OCI-M1 (cell line): ENCODE data around the gene TESK1.
"Not testable (repeated sequence)": the region's sequence is repeated elsewhere in the genome, so short reads cannot be mapped to it uniquely, and the experiment has no call there.

Source experiments
- DNase-seq: peaks from one replicate; lab custom pipeline; 2025; lab: John Stamatoyannopoulos, UW

Gene TESK1

GRCh38 chr9:35615981-35616680 lies 11.1 kb downstream of the TESK1 start:
- DNase-seq: no peak

DNA sequence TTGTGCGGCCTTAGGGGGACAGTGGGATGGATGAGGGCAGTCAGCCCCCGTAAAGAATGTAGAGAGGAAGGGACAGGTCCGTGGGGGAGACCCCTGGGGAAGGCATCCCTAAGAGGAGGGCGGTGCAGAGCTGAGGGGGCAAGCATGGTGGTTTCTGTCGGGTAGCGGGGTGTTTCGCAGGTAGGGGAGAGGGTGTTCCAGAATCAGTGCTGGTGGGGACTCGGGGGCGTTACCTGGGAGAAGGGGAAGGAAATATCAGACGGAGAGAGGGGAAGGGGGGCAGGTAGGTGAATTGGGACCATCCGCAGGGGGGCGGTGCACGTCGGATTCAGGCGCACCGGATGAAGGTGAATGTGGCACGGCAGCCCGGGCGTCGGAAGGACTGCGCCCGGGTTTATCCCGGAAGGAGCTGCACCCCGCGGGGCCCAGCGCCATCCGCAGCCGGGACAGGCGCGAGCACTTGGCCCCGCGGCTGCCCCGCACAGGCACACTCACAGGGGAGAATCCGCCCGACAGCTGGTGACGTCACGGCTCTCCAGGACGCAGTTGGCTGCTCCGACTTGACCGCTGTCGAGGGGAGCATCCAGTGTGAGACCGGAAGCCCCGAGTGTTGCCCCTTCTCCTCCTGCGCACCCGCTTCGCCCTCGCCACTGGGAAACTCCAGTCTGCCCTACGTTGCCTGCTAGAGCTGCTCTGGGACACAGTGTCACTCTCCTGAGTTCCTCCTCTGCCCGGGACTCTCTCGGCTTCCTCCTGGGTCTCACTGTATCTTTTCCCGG lies 11.8 kb downstream of the TESK1 start:
- no peak for DNase-seq

- no peak for DNase-seq
Observed at GRCh38 chr9:35617548-35617947, 12.5 kb downstream of the TESK1 start.

DNA sequence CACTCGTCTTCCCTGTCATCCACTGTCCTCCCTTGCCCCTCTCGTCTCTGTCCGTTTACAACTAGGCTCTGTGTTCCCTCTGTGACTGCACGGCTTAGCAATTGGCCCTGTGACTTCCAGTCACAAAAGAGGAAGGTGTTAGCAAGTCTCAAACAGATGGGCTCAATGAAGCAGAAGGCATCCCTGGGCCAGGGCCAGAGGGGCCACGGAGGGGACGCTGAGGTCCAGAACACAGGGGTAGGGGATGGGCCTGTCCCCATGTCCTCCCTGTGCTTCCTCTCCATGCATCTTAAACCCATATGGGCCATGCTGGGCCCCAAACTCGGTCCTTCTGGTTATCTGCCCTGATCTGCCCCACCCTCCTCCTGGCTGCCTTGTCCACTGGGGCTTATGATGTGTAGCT lies 13.3 kb downstream of the TESK1 start, which contains the start of gene CD72:
CD72 (minus strand) TSS at position 89 of the 403 bp plus-strand sequence. CDS start 110 bp downstream, outside the sequence.
- DNase-seq: peak; percentile 26

GRCh38 chr9:35618854-35619799 lies 14.1 kb downstream of the TESK1 start:
- no peak for DNase-seq

DNA sequence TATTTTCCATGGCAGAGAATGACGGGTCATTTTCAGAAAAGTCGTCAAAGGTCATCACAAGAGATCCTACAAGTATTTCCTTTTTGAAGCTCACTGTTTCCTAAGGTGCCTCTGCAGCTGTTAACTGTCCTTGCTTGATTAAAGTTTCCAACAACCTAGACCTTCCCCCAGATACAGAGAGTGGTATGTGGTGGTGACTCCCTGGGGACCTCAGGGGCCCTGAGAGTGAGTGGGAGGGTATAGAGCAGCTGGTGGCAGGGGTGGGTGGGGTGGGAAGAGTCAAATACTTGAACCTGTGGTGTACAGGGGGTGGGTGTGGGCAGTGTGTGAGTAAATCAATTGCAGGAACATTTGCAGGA lies 14.7 kb downstream of the TESK1 start:
- no peak for DNase-seq

DNA sequence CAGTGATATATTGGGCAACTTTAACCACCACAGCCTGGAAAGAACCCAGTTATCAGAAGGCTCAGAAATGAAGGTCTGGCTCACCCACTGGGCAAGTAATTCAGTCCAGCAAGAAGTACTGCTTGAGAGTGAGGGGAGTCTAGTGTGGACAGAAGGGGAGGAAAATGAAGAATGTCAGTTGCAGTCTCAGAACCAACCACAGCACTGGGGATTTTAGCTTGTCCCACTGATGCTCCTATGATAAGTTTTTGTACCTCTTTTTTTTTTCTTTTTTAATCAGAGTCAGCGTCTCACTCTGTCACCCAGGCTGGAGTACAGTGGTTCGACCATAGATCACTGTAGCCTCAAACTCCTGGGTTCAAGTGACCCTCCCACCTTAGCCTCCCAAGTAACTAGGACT lies 22.5 kb downstream of the TESK1 start:
- DNase-seq: no peak

DNA sequence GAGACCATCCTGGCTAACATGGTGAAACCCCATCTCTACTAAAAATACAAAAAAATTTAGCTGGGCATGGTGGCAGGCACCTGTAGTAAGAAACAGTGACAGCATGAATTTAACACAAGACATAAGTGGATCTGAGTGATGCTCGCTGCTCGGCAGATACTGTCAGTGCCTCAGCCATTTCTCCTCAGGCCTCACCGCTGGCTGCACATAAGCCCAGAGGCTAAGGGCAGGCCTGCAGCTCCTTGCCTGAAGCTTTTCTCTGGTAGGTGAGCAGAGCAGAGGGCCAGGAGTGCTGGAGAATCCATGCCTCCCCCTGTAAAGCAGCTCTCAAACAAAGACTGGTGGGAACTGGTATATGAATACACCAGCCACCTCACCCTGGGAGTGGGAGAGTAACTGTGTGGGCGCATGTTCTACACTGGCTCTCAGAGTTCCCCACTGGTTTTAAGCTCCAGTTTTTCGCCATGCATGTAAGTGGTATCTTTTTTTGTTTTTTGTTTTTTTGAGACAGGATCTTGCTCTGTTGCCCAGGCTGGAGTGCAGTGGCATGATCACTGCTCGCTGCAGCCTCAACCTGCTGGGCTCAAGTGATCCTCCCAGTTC lies 23.4 kb downstream of the TESK1 start:
- DNase-seq: no peak

- no peak for DNase-seq
Observed at GRCh38 chr9:35629597-35629996, 24.5 kb downstream of the TESK1 start.

- no peak for DNase-seq
Observed at GRCh38 chr9:35635730-35636129, 30.7 kb downstream of the TESK1 start.

DNA sequence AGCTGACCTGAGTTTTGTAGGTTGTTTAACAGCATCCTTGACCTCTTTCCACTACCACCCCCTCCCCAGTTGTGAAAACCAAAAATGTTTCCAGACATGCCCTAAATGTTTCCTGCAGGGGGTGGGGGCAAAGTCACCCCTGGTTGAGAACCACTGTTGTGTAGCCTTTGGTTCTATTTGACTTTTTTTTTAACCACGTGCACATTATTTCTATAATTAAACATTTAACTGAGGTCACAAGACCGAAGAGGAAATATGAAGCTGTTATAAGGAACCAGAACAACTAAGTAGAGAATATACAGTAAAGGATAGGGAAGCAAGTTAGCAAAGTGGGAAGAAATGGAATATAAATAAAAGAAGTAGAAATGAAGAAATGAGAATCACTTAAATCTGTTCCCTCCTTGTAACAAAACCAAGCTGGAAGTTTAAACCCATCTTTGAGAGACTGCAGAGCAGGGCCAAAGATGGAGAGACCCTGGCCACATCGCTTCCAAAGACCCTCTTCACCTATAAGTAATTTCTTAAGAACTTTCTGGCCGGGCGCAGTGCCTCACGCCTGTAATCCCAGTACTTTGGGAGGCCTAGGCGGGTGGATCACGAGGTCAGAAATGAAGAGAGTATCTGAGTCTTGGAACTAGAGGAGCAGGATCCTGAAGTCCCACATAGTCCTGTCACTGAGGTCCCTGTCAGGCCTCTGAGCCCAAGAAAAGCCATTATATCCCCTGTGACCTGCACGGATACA lies 31.2 kb downstream of the TESK1 start:
- no peak for DNase-seq

DNA sequence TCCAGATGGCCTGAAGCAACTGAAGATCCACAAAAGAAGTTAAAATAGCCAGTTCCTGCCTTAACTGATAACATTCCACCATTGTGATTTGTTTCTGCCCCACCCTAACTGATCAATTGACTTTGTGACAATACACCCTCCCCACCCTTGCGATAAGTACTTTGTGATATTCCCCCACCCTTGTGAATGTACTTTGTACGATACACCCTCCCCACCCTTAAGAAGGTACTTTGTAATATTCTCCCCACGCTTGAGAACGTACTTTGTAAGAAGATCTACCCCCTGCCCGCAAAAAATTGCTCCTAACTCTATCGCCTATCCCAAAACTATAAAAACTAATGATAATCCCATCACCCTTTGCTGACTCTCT lies 31.8 kb downstream of the TESK1 start:
- not testable (repeated sequence) for DNase-seq

DNA sequence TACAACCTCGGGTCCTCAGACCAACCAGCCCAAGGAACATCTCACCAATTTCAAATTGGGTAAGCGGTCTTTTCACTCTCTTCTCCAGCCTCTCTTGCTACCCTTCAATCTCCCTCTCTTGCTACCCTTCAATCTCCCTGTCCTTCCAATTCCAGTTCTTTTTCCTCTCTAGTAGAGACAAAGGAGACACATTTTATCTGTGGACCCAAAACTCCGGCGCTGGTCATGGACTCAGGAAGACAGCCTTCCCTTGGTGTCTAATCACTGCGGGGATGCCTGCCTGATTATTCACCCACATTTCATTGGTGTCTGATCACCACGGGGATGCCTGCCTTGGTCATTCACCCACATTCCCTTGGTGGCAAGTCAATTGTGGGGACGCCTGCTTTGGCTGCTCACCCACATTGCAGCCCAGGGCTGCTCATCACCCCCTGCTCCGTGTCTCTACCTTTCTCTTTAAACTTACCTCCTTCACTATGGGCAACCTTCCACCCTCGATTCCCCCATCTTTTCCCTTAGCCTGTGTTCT lies 32.4 kb downstream of the TESK1 start:
- DNase-seq: not testable (repeated sequence)

DNA sequence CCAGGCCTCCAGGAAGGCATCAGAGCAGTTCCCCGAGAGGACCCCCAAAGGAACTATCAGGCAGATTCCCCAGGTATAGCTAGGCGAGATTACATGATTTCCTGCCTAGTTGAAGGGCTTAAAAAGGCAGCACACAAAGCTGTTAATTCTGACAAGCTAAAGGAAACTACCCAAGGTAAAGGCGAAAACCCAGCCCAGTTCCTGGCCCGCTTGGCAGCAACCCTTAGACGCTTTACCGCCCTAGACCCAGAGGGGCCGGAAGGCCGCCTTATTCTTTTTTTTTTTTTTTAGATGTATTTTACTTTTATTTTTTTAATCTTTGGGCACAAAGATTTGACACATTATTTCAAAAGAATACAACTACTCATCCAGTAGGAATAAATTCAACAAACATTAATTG lies 33.7 kb downstream of the TESK1 start:
- DNase-seq: not testable (repeated sequence)

- DNase-seq: peak; percentile 69
Observed at GRCh38 chr9:35639225-35639624, 34.2 kb downstream of the TESK1 start.

GRCh38 chr9:35639631-35640030 lies 34.6 kb downstream of the TESK1 start:
- DNase-seq: peak; percentile 69

DNA sequence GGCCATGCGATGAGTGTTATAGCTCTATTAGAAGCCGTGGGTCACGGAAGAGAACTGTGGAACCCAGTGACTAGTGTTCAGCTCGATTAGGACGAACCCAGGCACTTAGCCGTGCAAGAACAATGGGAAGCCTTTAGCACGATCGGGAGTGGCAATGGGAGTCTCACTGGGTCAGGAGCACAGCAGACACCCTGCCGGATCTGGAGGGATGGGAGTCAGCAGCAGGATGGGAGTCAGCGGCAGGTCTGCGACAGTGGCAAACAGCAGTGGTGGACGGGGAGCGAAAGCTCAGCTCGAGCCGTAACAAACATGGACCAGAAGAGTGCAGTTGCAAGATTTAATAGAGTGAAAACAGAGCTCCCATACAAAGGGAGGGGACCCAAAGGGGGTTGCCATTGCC lies 35.4 kb downstream of the TESK1 start:
- not testable (repeated sequence) for DNase-seq

DNA sequence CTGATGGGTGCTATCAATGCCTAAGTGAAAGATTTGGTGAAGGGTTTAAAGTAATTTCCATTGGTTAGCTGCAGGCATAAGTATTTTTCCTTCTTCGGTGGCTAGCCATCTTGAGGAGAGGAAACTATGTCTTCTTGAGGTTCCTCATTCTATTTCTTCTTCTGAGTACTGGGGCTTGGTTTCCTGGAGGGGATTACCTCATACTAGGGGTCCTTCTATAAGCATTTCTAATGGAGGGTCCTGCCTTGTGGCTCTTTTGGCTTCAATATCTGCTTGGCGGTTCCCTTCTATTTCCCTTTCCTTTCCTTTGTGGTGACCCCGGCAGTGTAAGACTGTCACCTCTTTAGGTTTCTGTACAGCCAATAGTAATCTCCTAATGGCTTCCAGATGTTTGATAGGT lies 36.4 kb downstream of the TESK1 start:
- not testable (repeated sequence) for DNase-seq

DNA sequence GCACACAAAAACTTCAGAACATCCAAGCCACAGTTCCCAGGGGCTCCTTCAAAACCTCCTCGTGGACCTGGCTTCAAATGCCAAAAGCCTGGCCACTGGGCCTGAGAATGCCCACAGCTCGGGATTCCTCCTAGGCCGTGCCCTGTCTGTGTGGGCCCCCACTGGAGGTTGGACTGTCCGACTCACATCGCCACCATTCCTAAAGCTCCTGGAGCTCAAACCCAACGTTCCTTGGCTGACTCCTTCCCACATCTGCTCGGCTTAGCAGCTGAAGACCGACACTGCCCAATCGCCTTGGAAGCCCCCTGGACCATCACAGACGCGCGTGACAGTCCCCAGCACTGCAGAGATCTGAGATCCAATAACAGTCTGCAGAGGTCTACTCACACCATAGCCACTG lies 38.0 kb downstream of the TESK1 start:
- DNase-seq: no peak

- DNase-seq: not testable (repeated sequence)
Observed at GRCh38 chr9:35645736-35646135, 40.7 kb downstream of the TESK1 start.

- DNase-seq: peak; percentile 74
Observed at GRCh38 chr9:35646153-35646532, 41.1 kb downstream of the TESK1 start.
